HG03060 (cell line): ENCODE results near the gene MBLAC2.

Experiments
- ATAC-seq: cut with Tn5 transposase; IDR thresholded peaks from one replicate; pipeline ENCODE4 v1.9.1; 2021; ENCODE audit warnings: low read depth, moderate number of reproducible peaks; ENCODE audit not compliant: unreplicated experiment

MBLAC2 gene

DNA sequence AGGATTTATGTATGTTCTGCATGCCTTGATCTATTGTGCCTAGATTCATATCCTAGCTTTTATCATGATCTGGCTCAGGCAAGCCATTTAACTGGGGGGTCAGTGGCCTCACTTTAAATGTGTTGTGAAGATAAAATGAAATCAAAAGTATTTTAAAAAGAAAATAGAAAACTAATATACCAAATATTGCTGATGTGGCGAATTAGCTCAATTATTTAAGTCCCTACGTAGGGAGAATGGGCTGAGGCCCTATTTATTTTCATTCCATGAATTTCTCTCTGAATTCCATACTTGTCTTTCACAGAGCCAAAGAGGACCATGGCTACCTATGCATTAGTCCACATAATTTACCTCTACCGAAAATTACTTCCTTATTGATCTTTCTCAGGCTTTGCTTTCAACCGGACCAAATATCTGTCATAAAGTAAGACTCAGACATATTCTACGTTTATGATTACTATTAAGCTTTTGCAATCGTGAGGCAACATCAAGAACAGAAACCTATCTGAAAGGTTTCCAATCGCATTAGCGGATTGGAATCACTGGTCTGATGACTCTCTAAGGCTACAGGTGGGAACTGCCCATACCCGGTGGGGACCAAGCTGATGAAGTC is 1.7 kb downstream of the MBLAC2 start:
- no peak for ATAC-seq

DNA sequence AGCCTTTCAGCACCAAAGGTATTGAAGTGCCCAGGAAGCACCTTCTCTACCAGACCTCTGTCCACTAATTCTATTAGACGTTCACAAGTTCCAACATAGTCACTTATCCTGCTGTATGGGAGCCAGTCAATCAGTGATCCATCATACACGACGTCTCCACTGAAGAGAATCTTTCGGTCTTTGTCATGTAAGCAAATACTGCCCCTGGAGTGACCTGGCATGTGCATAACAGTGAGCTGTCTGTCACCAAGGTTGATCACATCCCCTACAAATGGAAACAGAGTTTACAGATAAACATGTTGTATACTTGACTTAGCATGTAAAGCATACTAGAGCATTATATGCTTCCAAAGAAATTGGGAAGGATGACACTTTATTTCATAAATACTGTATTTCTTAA is 13.3 kb downstream of the MBLAC2 start:
- ATAC-seq = no peak

DNA sequence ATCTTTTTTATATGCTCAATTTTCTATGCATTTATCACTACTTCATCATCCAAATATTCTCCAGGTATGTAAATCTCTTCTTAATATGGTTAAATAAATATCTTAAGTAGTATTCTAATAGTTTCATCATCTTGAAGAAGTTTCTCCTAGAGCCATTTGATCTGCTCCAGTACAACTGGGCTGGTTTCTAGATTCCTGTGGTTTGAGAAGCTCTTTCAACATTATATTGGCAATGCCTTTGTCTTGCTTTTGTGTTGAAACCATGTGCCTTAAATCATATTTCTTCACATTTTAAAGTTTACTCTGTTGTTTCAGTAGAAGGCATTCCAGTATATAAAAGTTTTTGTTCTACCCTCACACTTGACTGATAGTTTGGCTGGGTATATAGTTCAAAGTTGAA is 27.6 kb downstream of the MBLAC2 start:
- ATAC-seq = no peak

DNA sequence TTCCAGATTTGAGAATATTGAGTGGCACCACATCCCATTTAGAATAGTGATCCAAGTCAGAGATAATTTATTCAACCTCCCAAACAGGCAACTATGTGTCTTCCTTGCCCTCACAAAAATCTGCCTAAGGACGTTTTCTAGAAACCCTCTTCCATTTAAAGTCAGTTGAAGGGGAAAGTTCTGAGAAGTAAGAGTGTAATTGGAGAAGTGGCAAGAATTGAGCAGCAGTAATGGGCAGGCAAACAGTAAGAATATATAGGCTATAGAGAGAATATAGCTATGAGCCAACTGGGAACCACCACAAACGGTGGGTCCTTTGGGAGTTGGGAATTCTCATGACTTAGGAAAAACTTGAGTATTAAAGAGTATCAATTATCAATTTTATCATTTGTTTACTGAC is 33.9 kb downstream of the MBLAC2 start:
- ATAC-seq = no peak

DNA sequence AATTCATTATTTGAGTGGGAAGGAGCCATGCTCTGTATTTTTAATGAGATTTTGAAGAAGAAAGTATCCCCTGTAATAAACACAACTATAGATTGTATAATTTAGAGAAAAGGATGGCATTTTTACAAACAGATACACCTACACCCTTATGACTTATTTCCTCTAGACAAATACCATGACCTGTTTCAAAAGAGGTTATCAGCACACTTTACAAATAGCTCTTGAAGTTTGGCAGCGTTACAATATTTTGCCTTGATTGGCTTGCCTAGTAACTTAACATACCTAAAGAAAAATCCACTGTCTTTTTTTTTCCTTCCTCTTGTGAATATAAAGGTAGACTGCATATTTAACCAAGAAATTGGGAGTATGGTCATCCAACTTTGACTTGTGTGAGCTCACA is 36.5 kb downstream of the MBLAC2 start:
- no peak for ATAC-seq

DNA sequence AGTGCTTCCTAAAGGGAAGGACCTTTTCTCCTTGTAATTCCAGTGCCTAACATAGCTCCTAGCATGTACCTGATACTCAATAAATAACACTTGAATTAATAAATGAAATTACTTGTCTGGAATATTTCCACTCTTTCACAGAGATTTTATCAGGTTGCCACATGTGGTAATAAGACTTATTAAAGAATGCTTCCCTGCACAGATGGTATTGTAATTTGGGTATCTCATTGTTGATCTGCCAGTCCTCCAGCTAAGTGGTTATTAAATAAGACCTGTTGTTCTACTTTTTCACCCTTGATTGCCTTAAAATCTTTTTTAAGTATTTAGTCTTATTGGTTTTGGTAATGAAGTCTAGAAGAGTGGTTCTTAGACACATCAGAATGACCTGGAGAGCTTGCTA is 36.9 kb downstream of the MBLAC2 start:
- ATAC-seq = no peak

DNA sequence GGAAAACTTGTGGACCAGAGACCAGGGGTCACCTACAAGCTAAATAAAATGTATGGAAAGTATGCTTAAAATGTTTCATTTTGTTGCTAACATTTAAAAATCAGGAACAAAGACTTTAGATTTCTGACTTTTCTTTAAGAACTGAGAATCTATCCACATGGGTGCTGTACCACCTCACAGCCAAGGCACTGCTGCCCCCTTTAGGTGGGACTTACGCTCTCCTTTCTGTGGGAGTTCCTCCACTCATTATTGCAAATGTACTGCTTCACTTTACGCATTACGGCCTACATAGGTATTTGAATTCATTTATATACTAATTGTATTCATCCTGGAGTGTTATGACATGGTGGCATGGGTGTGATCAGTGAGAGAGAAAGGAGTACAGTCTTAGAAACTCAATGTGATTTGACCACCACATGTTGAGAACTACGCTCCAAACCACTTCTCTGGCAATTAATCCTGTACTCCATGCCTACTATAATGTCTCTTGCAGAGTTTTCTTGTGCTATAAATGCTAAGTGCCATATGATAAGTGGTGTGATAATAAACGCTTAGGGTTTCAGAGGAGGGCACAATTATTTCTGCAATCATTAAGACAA is 40.4 kb downstream of the MBLAC2 start:
- ATAC-seq = no peak

DNA sequence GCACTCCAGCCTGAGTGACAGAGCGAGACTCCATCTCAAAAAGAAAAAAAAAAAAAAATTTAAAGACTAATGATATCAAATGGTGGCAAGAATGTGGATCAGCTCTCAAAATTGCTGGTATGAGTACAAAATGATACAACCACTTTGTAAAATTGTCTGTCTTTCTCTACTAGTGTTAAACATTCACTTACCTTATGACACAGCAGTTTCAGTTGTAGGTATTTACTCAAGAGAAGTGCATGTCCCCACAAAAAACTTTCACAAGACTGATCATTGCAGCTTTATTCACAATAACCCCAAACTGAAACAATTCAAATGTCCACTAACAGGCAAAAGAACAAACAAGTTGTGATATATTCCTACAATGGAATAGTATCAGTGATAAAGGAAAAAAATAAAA is 50.3 kb downstream of the MBLAC2 start:
- no peak for ATAC-seq

DNA sequence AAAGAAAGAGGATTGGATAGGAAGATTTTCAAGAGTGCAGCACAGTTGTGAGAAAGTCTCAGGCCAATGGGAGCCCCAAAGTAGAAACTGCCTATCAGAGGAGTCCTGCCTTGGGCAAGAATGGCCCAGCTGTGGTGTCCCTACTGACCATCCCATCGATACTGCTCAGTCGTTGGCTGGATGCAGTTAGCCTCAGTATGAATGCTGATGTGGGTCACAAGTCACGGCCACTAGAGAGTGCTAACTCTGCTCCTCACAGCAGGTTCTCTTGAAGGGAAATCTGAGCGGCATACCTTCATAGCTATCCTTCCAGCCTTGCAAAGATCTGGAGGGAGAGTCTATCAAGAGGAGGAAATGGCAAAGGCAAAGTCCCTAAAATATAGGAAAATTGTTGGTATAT is 53.4 kb downstream of the MBLAC2 start:
- ATAC-seq = peak; percentile 51

DNA sequence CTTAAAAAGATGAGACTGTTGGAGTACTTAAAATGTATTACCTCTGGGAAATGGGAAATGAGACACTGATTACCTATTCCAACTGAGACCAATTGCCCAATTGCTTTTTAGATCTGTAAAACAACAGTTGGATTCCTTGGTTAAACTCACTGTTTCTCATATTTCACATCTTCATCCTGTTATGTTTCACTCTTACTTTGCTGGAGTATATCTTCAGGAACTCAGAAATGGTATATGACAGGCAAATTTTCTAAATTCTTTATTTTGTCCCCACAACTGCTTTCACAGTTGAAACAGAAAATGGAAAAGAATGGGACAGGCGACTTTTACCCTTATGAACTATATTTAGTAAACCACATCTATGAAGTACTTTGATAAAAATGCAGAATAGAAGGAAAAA is 56.4 kb downstream of the MBLAC2 start:
- no peak for ATAC-seq

DNA sequence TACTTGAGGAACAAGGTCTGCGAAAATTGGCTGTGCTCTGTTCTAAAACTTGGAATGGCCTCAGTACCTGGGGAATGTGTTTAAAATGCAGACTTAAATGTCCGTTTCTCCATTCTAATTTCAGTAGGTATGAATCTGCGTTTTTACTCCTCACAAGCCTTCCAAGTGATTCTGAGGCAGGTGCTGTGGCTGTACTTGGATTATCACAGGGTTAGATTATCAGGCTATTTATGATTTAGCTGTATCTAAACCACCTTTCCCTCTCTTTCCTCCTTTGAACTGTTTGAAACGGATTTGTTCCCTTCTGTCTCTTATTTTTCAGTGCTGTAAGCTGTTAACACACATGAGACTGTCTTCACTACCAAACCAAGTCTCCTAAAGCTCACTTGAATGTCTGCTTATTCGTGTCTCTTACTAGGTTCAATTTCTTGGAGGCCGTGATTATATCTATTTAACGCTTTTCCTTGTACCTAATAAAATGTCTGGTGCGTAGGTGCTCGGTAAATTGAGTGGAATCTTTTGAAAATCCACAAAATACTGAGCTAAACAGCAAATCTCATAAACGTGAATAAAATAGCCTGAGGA is 64.3 kb downstream of the MBLAC2 start:
- no peak for ATAC-seq

DNA sequence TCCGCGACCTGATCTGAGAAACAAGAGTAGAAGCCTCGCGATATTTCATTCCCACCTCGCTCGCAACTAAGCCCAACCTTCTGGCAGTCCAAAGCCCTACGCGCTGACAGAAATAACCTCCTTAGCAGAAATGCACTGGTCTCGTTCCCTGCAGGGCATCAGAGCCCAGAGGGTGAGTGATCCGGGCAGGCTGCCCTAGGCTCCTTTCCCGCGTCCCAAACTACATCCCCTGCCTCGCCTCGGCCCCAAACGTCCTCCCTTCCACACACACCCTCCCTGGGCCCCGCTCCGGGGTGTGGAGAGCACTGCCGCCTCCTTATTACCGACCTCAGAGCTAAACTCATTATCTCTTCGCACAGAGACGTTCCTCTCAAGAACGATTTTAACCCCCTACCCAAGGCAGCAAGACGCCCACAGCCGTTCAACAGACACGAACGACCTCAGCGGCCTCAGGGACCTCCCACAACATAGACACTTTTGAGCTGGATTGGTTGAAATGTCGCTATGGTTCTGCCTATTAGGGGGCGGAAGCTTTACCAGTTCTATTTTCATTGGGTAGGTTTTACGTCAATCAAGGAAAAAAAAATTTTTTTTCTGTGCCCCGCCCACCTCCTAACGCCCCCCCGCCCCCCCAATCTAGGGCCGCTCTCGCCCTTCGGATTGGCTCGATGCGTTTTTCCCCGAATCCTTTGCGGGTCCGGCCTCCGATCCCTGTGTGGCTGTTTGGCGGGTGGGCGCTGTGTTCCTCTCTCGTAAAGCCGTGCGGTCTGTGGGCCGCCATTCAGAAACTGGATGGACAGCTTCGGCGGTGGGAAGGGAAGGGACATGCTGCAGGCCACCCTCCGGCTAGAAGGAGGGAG is 65.0 kb downstream of the MBLAC2 start, which contains the start of gene CETN3:
TSS of gene CETN3 (minus strand) at position 439 of the 860 bp plus-strand sequence. CDS start at position 344, 95 bp downstream.
- ATAC-seq = peak; percentile 92

DNA sequence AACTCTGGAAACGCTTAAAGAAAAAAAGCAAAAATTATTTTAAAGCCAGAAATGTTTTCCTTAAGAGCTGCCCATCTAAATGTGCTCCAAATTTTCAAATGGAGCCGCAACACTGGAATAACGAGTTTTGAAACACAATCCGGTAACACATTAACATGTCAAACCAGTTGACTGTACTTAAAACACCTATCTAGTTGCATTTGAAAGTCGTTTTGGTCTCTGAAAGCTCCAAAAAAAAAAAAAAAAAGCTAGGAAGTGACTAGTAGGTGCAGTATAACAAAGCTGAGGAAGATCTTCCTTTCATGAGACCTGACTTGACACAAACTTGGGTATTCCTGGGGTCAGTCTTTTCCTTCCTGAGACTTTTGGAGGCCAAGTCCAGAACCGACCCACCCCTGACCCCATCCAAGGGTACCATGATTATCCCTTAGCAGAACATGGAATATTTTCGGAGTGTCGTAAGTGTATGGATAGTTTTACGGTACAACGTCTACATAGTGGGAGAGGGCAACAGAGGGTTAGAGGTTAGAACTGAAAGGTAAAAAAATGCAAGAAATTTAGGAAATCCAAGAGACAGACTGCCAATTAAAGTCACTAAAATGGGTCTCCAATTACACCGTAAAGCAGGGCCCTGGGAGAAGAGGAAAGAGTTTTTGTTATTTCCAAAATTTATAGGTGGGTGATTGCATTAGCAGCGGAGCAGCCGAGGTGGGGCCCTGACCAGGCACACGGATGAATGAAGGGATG is 65.8 kb downstream of the MBLAC2 start:
- no peak for ATAC-seq
